GM21390 (cell line): ENCODE measurements around the gene SPHK1.

ENCODE experiments used
- ATAC-seq: cut with Tn5 transposase; IDR thresholded peaks from one replicate; pipeline ENCODE4 v1.9.1; 2021; ENCODE audit not compliant: unreplicated experiment

Gene SPHK1

GRCh38 chr17:76384987-76385891 lies 830 bp downstream of the SPHK1 start:
- ATAC-seq = no peak

GRCh38 chr17:76385892-76386786 lies 1.7 kb downstream of the SPHK1 start:
- ATAC-seq = no peak

DNA sequence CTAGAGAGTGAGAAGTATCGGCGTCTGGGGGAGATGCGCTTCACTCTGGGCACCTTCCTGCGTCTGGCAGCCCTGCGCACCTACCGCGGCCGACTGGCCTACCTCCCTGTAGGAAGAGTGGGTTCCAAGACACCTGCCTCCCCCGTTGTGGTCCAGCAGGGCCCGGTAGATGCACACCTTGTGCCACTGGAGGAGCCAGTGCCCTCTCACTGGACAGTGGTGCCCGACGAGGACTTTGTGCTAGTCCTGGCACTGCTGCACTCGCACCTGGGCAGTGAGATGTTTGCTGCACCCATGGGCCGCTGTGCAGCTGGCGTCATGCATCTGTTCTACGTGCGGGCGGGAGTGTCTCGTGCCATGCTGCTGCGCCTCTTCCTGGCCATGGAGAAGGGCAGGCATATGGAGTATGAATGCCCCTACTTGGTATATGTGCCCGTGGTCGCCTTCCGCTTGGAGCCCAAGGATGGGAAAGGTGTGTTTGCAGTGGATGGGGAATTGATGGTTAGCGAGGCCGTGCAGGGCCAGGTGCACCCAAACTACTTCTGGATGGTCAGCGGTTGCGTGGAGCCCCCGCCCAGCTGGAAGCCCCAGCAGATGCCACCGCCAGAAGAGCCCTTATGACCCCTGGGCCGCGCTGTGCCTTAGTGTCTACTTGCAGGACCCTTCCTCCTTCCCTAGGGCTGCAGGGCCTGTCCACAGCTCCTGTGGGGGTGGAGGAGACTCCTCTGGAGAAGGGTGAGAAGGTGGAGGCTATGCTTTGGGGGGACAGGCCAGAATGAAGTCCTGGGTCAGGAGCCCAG lies 2.8 kb downstream of the SPHK1 start:
- ATAC-seq = no peak

- no peak for ATAC-seq
Observed at GRCh38 chr17:76388966-76389888, 4.8 kb downstream of the SPHK1 start.

DNA sequence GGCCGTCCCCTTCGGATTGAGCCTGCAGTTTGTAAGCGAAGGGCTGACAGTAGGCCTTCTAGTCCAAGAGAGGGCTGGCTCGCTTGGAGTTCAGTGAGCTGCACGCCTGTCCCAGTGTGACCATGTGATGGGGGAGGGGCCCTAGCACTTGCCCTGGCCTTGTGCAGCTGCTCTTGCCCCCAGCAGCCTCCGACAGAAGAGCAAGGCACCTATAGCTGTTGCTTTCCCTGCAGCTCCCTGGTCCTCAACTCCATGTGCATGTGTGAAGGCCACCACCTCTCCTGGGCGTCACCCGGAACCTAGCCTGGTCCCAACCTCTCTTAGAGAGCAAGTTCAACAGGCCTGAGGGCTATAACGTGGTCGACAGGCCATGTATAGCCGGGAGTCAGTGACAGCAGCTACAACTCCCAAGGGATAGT lies 5.6 kb downstream of the SPHK1 start:
- ATAC-seq = no peak

- no peak for ATAC-seq
Observed at GRCh38 chr17:76391200-76391715, 6.8 kb downstream of the SPHK1 start.

DNA sequence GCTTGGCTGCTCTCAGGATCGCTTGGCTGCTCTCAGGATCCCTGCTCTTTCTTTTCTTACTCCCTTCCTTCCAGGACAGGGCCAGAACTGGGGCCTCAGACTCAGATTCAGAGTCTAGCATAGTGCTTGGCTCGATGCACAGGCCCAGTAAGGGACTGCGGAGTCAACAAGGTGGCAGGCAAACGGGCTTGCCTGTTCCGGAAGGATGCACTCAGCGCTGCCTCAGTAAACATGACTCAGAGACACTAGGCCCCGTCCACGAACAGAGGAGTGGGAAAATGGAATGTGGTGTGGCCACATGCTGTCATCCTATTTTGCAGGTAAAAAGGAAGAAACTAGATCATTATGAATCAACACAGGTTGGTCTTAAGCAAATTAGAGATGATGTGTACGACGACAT lies 9.8 kb downstream of the SPHK1 start:
- ATAC-seq = no peak

GRCh38 chr17:76395980-76396379 lies 11.6 kb downstream of the SPHK1 start:
- no peak for ATAC-seq

GRCh38 chr17:76397184-76397583 lies 12.8 kb downstream of the SPHK1 start:
- ATAC-seq = no peak

GRCh38 chr17:76397687-76398522 lies 13.5 kb downstream of the SPHK1 start:
- no peak for ATAC-seq

GRCh38 chr17:76398523-76399174 lies 14.2 kb downstream of the SPHK1 start:
- no peak for ATAC-seq

DNA sequence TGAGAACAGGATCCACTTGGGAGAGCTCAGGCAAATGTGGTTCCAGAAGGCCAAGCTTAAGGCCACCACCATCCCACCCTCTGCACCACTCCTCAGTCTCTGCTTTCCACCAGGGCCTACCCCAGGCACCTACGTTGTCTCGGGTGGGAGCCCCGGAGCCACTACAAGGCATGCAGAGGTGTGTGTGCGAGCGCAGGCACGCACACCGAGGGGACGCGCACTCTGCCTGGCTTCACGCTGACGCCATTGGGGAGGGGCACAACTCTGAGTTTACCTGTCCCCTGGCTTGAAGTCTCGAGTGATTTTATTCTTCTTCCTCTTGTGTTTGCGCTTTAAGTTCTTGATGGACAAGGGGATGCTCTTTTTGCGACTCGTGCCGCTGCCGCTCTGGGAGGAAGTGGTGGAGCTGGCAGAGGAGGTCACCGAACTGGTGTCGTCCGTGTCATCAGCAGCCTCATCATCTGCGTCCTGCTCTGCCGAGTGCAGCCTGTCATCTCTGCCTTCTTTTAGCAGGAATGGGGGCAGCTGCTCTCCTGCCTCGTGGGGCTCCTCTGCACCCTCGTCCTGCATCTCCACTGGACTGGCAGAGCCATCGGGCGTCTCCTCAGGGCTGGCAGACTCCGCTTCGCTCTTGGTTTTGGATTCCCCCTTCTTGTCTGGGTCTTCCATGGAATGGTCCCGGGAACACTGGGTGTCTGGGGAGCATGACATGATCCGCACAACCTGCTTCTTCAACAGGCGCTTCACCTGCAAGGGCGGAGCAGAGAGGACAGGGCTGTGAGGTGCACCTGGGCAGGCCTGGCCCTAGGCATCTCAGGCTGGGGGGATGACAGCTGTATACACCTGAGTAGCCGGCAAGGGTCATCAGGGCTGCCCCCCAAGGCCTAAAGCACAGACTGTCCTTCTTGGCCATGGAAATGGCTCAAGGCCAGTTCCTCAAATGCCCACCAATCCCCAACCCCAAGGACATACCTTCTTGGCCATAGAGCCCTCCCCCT lies 15.1 kb downstream of the SPHK1 start:
- ATAC-seq = no peak

- ATAC-seq = no peak
Observed at GRCh38 chr17:76402711-76403110, 18.3 kb downstream of the SPHK1 start.

GRCh38 chr17:76404256-76404655 lies 19.8 kb downstream of the SPHK1 start:
- no peak for ATAC-seq

GRCh38 chr17:76404976-76405563 lies 20.7 kb downstream of the SPHK1 start:
- ATAC-seq = no peak

DNA sequence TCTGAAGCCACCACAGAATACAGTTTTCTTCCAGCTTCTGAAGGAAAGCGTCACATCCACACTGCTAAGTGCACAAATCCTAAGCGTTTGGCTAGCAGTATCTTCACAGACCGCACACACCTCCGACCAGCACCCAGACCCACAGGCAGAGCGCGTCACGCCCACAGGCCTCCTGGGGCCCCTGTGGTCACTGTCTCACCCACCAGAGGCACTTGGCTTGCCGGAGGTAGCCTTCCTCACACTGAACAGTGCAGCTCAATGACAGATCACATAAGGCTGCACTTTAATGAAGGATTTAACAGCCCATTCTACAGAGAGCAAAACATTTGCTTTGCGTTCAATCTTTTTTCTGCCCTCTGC lies 21.2 kb downstream of the SPHK1 start:
- no peak for ATAC-seq
